ENCODE data around the gene ACTG1. TPM values are rescaled to one million over a fixed set of nuclear protein-coding genes. Genes with fewer than 3 reads are reported as not detected.

Gene ACTG1
- total and polyA plus RNA-seq, 2 experiments from 2014 or later, result 1,036 to 2,883 TPM

DNA sequence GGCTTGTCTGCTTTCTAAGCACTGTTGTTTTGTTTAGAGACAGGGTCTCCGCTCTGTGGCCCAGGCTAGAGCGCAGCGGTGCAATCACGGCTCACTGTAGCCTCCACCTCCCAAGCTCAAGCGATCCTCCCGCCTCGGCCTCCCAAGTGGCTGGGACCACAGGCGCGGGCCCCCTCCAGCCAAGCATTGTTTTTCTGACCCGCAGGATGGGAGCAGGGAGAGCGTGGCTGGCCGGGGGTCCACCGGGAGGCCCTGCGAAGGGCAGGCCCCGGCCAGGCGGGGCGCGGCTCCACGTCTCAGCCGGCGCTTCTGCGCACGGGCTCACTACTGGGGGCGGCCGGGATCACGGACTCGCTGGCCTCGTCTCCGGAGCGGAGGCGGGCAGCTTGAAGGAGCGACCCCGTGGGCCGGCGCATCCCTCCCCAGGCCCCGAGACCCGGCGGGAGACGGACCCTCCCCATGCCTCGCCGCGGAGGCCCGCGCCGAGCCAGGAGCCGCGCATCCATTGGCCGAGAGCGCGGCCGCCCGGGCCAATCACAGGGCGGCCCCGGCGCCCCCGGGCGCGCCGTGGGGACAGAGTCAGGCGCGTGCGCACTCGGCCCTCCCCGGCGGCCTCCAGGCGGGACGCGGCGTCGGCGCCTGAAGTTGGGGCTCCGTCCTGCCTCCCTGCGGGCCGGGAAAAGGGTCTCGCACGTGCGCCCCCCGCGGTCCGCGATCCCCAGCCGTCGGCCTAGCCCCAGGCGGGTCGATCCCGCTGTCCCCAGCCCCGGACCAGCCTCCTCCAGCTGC is 24.9 kb downstream of the ACTG1 start:
- peak overlapping the region; percentile 36 for H3K4me3 ChIP-seq
- peaks cover 14% of the 10 kb centered on the region for H3K4me1 ChIP-seq (ENCODE audit: low read depth)
- no peaks in the 10 kb centered on the region for H3K27me3 ChIP-seq
- DNase-seq (ENCODE audit: low read depth in 1 of 2, low spot score in 1 of 2), result peak; percentile 79 to 90
- H3K9me3 ChIP-seq (ENCODE audit: low read depth), result no peaks in the 10 kb centered on the region
- no peak overlapping the region for H3K27ac ChIP-seq
- H3K36me3 ChIP-seq, result no peaks in the 10 kb centered on the region
- TF ChIP-seq, protein P1, sequence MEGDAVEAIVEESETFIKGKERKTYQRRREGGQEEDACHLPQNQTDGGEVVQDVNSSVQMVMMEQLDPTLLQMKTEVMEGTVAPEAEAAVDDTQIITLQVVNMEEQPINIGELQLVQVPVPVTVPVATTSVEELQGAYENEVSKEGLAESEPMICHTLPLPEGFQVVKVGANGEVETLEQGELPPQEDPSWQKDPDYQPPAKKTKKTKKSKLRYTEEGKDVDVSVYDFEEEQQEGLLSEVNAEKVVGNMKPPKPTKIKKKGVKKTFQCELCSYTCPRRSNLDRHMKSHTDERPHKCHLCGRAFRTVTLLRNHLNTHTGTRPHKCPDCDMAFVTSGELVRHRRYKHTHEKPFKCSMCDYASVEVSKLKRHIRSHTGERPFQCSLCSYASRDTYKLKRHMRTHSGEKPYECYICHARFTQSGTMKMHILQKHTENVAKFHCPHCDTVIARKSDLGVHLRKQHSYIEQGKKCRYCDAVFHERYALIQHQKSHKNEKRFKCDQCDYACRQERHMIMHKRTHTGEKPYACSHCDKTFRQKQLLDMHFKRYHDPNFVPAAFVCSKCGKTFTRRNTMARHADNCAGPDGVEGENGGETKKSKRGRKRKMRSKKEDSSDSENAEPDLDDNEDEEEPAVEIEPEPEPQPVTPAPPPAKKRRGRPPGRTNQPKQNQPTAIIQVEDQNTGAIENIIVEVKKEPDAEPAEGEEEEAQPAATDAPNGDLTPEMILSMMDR (IDR thresholded peaks at IDR 0.05; ENCODE audit: low read depth, low read length), result peak; percentile 6

DNA sequence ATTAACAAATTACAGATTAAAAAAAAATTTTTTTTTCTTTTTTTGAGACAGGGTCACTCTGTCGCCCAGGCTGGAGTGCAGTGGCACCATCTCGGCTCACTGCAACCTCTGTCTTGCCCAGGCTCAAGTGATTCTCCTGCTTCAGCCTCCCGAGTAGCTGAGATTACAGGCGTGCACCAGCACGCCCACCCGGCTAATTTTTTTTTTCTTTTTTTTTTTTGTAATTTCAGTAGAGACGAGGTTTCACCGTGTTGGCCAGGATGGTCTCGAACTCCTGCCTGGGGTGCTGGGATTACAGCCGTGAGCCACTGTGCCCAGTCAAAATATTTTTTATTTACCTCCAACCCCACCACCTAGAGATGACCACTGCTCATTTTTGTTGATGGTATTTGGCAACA is 25.5 kb downstream of the ACTG1 start:
- TF ChIP-seq, protein P1 (IDR thresholded peaks at IDR 0.05; ENCODE audit: low read depth, low read length), result no peak
- Histone ChIP-seq H3K27me3 (no peaks in the 10 kb centered on the region), H3K4me1 (ENCODE audit: low read depth) (peaks cover 16% of the 10 kb centered on the region), H3K36me3 (no peaks in the 10 kb centered on the region), H3K9me3 (ENCODE audit: low read depth) (no peaks in the 10 kb centered on the region), H3K27ac (no peak overlapping the region), H3K4me3 (no peak overlapping the region)
- no peak for DNase-seq (ENCODE audit: low read depth in 1 of 2, low spot score in 1 of 2)

GRCh38 chr17:81486199-81486810 is 26.3 kb downstream of the ACTG1 start:
- TF ChIP-seq, protein P1 (IDR thresholded peaks at IDR 0.05; ENCODE audit: low read depth, low read length), result no peak
- DNase-seq (ENCODE audit: low read depth in 1 of 2, low spot score in 1 of 2), result no peak
- no peak overlapping the region for H3K27ac ChIP-seq
- H3K4me3 ChIP-seq, result no peak overlapping the region
- H3K36me3 ChIP-seq, result no peaks in the 10 kb centered on the region
- no peaks in the 10 kb centered on the region for H3K9me3 ChIP-seq (ENCODE audit: low read depth)
- H3K27me3 ChIP-seq, result no peaks in the 10 kb centered on the region
- H3K4me1 ChIP-seq (ENCODE audit: low read depth), result peaks cover 20% of the 10 kb centered on the region

DNA sequence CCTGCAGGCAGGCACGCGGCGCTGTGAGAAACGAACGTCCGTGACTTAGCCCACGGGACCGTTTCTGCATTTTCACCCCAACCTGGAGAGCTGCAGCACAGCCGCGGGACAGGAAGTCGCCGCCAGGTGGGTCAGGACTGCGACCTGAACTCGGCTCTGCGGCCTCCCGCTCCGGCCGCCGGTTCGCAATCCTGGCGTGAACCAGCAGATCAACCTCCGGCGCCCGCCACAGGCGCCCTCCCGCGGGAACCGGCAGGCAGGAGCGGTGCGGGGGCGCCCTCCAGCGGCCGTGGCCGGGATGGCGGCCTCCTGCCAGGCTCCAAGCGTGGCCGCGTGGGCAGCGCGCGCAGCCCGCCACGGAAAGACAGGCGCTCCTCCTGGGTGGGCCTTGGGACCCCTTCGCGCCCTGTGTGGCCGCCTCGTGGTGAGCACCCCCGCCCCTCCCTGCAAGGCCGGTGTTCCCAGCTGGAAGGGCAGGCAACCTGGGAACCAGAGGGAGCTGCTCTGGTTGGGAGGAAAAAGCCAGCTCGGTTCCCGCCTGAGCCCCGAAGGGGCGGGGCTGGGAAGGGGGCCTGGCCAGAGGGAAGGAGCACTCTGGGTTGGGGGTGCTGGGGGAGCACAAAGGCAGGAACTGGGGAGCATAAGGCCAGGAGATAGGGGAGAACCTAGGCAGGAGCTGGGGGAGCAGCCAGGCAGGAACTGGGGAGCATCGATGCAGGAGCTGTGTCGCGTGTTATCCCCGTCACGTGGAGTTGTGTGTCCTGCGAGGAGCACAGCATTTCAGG is 28.2 kb downstream of the ACTG1 start:
- H3K36me3 ChIP-seq, result no peaks in the 10 kb centered on the region
- no peak overlapping the region for H3K27ac ChIP-seq
- peaks cover 31% of the 10 kb centered on the region for H3K4me1 ChIP-seq (ENCODE audit: low read depth)
- no peaks in the 10 kb centered on the region for H3K27me3 ChIP-seq
- TF ChIP-seq, protein P1 (IDR thresholded peaks at IDR 0.05; ENCODE audit: low read depth, low read length), result peak; percentile 76
- DNase-seq (ENCODE audit: low read depth in 1 of 2, low spot score in 1 of 2), result peak; percentile 84 to 90
- peak overlapping the region; percentile 8 for H3K4me3 ChIP-seq
- H3K9me3 ChIP-seq (ENCODE audit: low read depth), result no peaks in the 10 kb centered on the region

DNA sequence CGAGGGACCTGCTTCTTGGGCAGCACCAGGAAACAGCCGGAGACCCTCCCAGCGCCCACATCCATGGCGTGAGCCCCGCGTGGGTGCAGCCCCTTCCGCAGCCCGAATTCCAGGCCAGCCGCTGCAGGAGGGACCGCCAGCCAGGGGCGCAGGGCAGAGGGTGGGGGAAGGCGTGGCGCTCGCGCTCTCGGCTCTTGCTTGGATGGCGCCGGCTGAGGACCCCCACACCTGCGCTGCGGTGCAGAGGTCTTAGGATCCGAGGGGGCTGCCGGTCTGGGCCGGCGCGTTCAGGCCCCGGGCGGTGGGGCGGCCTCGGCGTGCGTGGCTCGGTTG is 28.8 kb downstream of the ACTG1 start:
- peaks cover 31% of the 10 kb centered on the region for H3K4me1 ChIP-seq (ENCODE audit: low read depth)
- H3K27ac ChIP-seq, result no peak overlapping the region
- no peaks in the 10 kb centered on the region for H3K36me3 ChIP-seq

More for the DNA sequence above, 28.8 kb downstream of the ACTG1 start:
- DNase-seq (ENCODE audit: low read depth in 1 of 2, low spot score in 1 of 2), result no peak
- Histone ChIP-seq H3K4me3 (peak overlapping the region; percentile 8), H3K9me3 (ENCODE audit: low read depth) (no peaks in the 10 kb centered on the region), H3K27me3 (no peaks in the 10 kb centered on the region)
- TF ChIP-seq, protein P1 (IDR thresholded peaks at IDR 0.05; ENCODE audit: low read depth, low read length), result no peak
